T-helper 9 cell (primary cell): Measurements from ENCODE around the gene ACTN1.
"Not testable (repeated sequence)": the region's sequence is repeated elsewhere in the genome, so short reads cannot be mapped to it uniquely, and the experiment has no call there.

Experiments used
- DNase-seq: peaks from one replicate; pipeline ENCODE4 v3.0.0-alpha.2; 2020

Gene ACTN1

GRCh38 chr14:68853749-68854148 lies 125.4 kb downstream of the ACTN1 start:
- DNase-seq, result no peak

GRCh38 chr14:68852493-68852892 lies 126.6 kb downstream of the ACTN1 start:
- DNase-seq, result not testable (repeated sequence)

GRCh38 chr14:68851078-68851477 lies 128.0 kb downstream of the ACTN1 start:
- no peak for DNase-seq

GRCh38 chr14:68849416-68849815 lies 129.7 kb downstream of the ACTN1 start:
- DNase-seq, result no peak

- no peak for DNase-seq
Observed at GRCh38 chr14:68848253-68848652, 130.8 kb downstream of the ACTN1 start.

GRCh38 chr14:68847640-68848039 lies 131.5 kb downstream of the ACTN1 start:
- not testable (repeated sequence) for DNase-seq

- no peak for DNase-seq
Observed at GRCh38 chr14:68846466-68846865, 132.6 kb downstream of the ACTN1 start.

GRCh38 chr14:68844210-68844545 lies 134.9 kb downstream of the ACTN1 start:
- DNase-seq, result no peak

- DNase-seq, result peak; percentile 73
Observed at GRCh38 chr14:68843471-68844209, 135.5 kb downstream of the ACTN1 start.

- no peak for DNase-seq
Observed at GRCh38 chr14:68842298-68842697, 136.8 kb downstream of the ACTN1 start.

- no peak for DNase-seq
Observed at GRCh38 chr14:68841016-68841809, 137.9 kb downstream of the ACTN1 start.

GRCh38 chr14:68840454-68840853 lies 138.6 kb downstream of the ACTN1 start:
- no peak for DNase-seq

- no peak for DNase-seq
Observed at GRCh38 chr14:68836082-68836481, 143.0 kb downstream of the ACTN1 start.

- DNase-seq, result no peak
Observed at GRCh38 chr14:68834816-68835215, 144.3 kb downstream of the ACTN1 start.

GRCh38 chr14:68828698-68829097 lies 150.4 kb downstream of the ACTN1 start:
- no peak for DNase-seq

GRCh38 chr14:68825729-68826128 lies 153.4 kb downstream of the ACTN1 start:
- no peak for DNase-seq

- DNase-seq, result peak; percentile 34
Observed at GRCh38 chr14:68824517-68825347, 154.4 kb downstream of the ACTN1 start.

- no peak for DNase-seq
Observed at GRCh38 chr14:68824207-68824516, 154.9 kb downstream of the ACTN1 start.
